Non-pigmented ciliary epithelial cell (primary cell): ENCODE results near the gene MRGPRF.

ENCODE experiments used
- DNase-seq: peaks from one replicate; pipeline ENCODE4 v3.0.0-alpha.2; 2010; ENCODE audit warnings: low read depth

MRGPRF gene

GRCh38 chr11:68963779-68964178 is 49.3 kb downstream of the MRGPRF start:
- DNase-seq = no peak

GRCh38 chr11:68962527-68963250 is 50.4 kb downstream of the MRGPRF start:
- no peak for DNase-seq

GRCh38 chr11:68961245-68961644 is 51.8 kb downstream of the MRGPRF start:
- no peak for DNase-seq

DNA sequence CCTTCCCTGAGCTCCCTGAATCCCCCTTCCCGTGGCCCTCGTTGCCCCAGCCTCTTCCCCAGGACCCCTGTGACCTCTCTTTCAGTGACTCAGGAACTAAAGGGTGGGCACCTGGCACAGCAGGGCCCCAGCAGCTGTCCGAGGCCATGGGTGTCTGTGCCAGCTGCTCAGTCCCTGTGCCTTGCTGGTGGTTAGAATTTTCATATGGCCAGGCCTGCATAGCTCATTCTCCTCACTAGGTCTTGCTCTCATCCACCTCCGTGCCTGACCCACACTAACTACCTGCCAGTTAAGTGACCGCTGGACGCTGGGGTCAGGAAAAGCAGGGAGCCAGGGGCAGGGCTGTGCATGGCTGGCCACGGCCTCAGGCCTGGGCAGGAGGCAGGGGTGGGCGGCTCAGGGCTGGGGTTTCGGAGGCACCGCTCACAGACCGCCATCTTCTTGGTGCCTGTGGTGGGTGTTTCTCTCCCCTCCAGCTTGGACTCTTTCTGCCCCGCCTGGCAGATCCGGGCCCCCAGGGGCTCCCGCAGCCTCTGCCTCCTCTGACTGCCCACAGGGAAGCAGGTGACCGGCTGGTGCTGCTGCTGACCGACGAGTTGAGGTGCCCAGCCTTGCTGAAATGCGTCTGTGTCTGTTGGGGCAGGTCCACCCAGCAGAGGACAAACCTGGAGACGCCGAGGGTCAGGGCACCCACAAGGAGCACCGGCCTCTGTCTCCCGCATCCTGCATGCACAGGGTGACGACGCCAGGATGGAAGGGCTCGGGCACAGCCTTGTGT is 52.6 kb downstream of the MRGPRF start:
- no peak for DNase-seq

- DNase-seq = no peak
Measured at GRCh38 chr11:68959465-68960293, 53.4 kb downstream of the MRGPRF start.

DNA sequence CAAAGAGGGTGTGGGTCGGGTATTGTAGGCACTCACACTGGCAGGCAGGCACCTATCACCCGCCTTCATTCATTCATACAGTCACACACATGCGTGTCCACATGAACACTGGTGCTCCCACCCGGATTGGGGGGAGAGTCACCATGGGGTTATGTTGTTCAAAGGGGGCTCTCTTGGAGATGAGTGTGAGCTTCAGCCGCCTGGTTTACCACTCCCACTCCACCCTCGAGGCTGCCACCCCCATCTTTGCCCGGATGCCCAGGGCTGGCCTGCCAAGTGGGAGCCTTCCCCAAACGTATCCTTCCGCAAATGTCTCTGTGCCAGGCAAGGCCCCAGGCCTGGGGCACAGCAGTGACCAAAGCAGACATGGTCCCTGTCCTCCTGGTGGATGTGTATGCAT is 54.8 kb downstream of the MRGPRF start:
- no peak for DNase-seq

DNA sequence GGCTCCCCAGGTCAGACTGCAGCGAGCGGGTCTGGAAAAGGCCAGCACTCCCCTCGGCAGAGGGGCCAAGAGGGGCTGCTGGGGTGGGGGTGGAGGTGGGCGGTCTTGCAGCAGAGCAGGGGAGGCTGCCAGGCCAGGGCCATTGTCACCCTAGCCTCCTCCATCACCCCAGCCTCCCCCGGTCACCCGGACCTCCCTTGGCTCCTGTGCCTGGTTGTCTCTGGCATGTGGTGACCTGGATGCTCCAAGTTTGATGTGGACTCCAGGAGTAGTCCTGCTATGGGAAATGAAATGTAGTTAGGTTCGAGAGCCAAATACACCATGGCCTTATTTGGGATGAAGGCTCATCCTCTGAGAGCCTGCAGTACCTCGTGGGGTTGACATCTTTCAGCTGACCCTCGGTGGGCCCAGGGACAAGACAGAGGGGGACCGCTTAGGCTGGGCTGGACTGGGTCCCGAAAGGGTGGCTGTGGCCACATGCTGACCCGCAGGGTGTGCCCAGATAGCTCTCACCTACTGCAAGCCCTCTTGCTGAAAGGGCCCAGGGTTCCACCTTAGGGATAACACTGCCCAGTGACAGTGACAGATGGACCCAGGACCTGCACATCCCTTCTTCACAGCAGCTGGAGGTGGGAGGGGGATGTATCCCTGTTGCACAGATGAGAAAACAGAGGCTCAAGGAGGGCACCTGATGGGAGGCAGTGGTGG is 56.3 kb downstream of the MRGPRF start:
- DNase-seq = no peak

DNA sequence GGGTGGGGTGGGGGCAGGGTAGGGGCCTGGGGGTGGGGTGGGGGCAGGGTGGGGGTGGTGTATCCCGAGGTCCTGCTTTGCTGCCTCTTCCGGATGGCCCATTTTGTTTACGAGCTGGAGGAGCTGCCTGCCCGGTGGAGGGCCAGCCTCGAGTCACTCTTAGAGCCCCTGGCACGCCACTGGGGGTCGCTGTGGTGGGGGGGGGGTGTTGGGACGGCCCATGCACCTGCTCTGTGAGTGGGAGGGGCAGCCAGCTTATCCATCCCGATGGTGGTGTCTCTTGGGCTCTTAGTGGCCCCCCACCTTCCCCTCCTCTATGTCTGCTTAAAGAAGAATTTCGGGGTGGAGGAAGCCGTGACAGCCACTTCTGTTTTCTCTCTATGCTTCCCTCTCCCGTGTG is 56.9 kb downstream of the MRGPRF start:
- no peak for DNase-seq

DNA sequence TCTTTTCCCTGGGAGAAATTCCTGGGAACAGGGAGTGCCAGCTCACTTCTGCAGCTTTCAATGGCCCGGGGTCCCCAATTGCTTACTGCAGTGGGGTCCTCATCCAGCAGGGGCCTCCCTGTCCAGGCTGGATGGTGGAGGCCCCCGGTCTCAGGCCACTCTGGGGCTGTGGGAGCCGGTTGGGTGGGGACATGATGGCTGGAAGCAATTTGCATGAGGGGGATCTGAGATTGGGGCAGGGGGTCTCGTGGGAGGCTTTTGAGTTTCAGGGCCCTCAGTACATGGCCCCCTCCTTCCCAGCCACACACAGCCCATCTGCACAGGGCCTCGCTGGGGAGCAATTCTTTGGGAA is 57.5 kb downstream of the MRGPRF start:
- no peak for DNase-seq

- DNase-seq = no peak
Measured at GRCh38 chr11:68954836-68955606, 58.0 kb downstream of the MRGPRF start.
